Left lung (tissue), 10 donors: Measurements from ENCODE around the gene PHLDB3. TPM values are rescaled to one million over a fixed set of nuclear protein-coding genes. Genes with fewer than 3 reads are reported as not detected.

ENCODE experiments used
- ATAC-seq: fragments of 200-7000 bp; cut with Tn5 transposase; one replicate; pipeline ENCODE4 v1.9.1; 2020; ENCODE audit warnings: moderate library complexity
- DNase-seq, 4 donors: peaks; one replicate each; pipeline ENCODE4 v3.0.0-alpha.2; 2013 to 2020
- H3K27ac ChIP-seq, 2 donors: fragments of 200-600 bp; sonication (generic) in 1 of 2; one replicate each; pipeline versions ENCODE4 v1.5.0 to v1.8.0; 2020 to 2021
- H3K27me3 ChIP-seq, 2 donors: fragments of 200-600 bp; sonication (generic) in 1 of 2; one replicate each; pipeline versions ENCODE4 v1.5.0 to v1.8.0; 2020 to 2021
- H3K36me3 ChIP-seq, 2 donors: fragments of 200-600 bp; sonication (generic) in 1 of 2; one replicate each; pipeline versions ENCODE4 v1.5.0 to v1.8.0; 2020 to 2021
- H3K4me1 ChIP-seq, 2 donors: fragments of 200-600 bp; one replicate each; pipeline ENCODE4 v1.8.0; 2021
- H3K4me3 ChIP-seq, 2 donors: fragments of 200-600 bp; sonication (generic) in 1 of 2; one replicate each; pipeline versions ENCODE4 v1.5.0 to v1.8.0; 2020 to 2021; ENCODE audit warnings: mild to moderate bottlenecking in 1 of 2
- H3K9me3 ChIP-seq, 2 donors: fragments of 200-600 bp; sonication (generic) in 1 of 2; one replicate each; pipeline versions ENCODE4 v1.5.0 to v1.8.0; 2020 to 2021
- CTCF ChIP-seq, 2 donors: fragments of 200-600 bp; sonication (generic) in 1 of 2; IDR thresholded peaks; one replicate each; pipeline versions ENCODE4 v1.5.0 to v1.8.0; 2021; ENCODE audit warnings: antibody characterized with exemption in 2 of 2
- intact Hi-C, 2 donors: fragments of 100-400 bp; cut with DNase I; formaldehyde crosslinking; loops; one replicate each; pipeline versions ENCODE4 v1.11.2 to v1.14.2; 2022
- polyA plus RNA-seq, 6 donors: library from polyadenylated mRNA; unstranded; fragments of 120-200 nt; gene quantifications; one replicate each; pipeline ENCODE4 v1.2.1, GENCODE V29; 2013; ENCODE audit not compliant: insufficient read length in 6 of 6
- total RNA-seq, 2 donors: library from RNA; stranded (reverse); fragmentation: NEBNext Ultra II Directional; extraction: Animal tissue kit (Norgen Biotek cat#: 25700); gene quantifications; one replicate each; pipeline ENCODE4 v1.2.1, GENCODE V29; 2021
- donor health status: DM: no; HTN: yes; CAD: no.
- donor health status: DM: no; HTN: no; CAD: no.

PHLDB3 gene
- total and polyA plus RNA-seq, 8 donors, result 4.5 to 13.3 (median 9.8) TPM

DNA sequence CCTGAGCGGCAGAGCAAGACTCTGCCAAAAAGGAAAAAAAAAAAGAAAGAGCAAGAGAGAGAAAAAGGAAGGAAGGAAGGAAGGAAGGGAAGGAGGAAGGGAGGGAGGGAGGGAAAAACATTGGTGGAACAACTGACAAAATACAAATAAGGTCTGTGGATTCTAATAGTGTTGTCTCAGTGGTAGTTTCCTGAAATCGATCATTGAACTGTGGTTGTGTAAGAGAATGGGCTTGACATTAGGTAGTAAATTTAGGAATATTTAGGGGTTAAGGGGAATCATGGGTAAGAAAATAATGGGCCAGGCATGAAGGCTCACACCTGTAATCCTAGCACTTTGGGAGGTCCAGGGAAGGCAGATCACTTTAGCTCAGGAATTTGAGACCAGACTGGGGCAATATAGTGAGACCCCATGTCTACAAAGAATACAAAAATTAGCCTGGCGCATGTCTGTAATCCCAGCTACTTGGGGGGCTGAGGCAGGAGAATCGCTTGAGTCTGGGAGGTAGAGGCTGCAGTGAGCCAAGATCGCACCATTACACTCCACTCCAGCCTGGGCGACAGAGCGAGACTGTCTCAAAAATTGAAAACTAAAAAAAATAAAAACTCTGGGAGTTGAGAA, 14.5 kb downstream of the PHLDB3 start:
- H3K9me3 ChIP-seq, result no peaks in the 10 kb centered on the region
- peaks cover 0 to 3% of the 10 kb centered on the region in 2 donors for H3K4me1 ChIP-seq
- no peak overlapping the region for H3K4me3 ChIP-seq
- ATAC-seq (no peak), DNase-seq (no peak)
- intact Hi-C loops, result no loop called here
- no peak for TF ChIP-seq CTCF (IDR thresholded peaks at IDR 0.05)
- H3K36me3 ChIP-seq, result peaks cover 0 to 4% of the 10 kb centered on the region in 2 donors
- H3K27ac ChIP-seq, result no peak overlapping the region
- no peaks in the 10 kb centered on the region for H3K27me3 ChIP-seq

GRCh38 chr19:43489310-43489709, 15.2 kb downstream of the PHLDB3 start:
- Histone ChIP-seq H3K4me3 (no peak overlapping the region), H3K4me1 (peaks cover 0 to 3% of the 10 kb centered on the region in 2 donors), H3K9me3 (no peaks in the 10 kb centered on the region), H3K27me3 (no peaks in the 10 kb centered on the region), H3K27ac (no peak overlapping the region), H3K36me3 (no peaks in the 10 kb centered on the region)
- intact Hi-C loops, result no loop called here
- ATAC-seq, result no peak
- no peak for DNase-seq
- TF ChIP-seq CTCF (IDR thresholded peaks at IDR 0.05), result no peak

- H3K27me3 ChIP-seq, result no peaks in the 10 kb centered on the region
- no peak for TF ChIP-seq CTCF (IDR thresholded peaks at IDR 0.05)
- H3K36me3 ChIP-seq, result no peaks in the 10 kb centered on the region
- H3K27ac ChIP-seq, result no peak overlapping the region
- peaks cover 0 to 3% of the 10 kb centered on the region in 2 donors for H3K4me1 ChIP-seq
- H3K9me3 ChIP-seq, result no peaks in the 10 kb centered on the region
- intact Hi-C loops, result no loop called here
- no peak for DNase-seq
- H3K4me3 ChIP-seq, result no peak overlapping the region
- no peak for ATAC-seq
These were observed 16.4 kb downstream of the PHLDB3 start for GRCh38 chr19:43488179-43488578.

DNA sequence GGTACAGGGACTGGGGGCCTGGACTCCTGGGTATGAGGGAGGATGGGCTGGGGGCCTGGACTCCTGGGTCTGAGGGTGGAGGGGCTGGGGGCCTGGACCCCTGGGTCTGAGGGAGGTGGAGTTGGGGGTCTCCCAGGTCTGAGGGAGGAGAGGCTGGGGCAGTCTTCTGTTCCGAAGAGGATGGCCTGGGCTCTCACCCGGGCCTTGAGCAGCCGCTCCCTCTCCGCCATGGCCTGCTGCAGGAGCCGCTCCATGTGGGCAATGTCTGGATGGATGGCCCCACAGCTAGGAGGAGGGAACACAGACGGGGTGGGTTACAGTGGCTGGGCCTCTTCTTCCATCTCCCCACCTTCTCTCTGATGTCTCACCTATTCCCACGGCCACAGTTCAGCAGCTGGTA, 18.1 kb downstream of the PHLDB3 start:
- Histone ChIP-seq H3K27ac (no peak overlapping the region), H3K4me1 (peaks cover 0 to 3% of the 10 kb centered on the region in 2 donors), H3K27me3 (no peaks in the 10 kb centered on the region), H3K9me3 (no peaks in the 10 kb centered on the region), H3K36me3 (no peaks in the 10 kb centered on the region), H3K4me3 (no peak overlapping the region)
- intact Hi-C loops, result no loop called here
- no peak for ATAC-seq
- TF ChIP-seq CTCF (IDR thresholded peaks at IDR 0.05), result no peak
- no peak for DNase-seq

GRCh38 chr19:43485951-43486350, 18.6 kb downstream of the PHLDB3 start:
- Histone ChIP-seq H3K4me1 (peaks cover 0 to 3% of the 10 kb centered on the region in 2 donors), H3K27me3 (no peaks in the 10 kb centered on the region), H3K36me3 (no peaks in the 10 kb centered on the region), H3K27ac (no peak overlapping the region), H3K4me3 (no peak overlapping the region), H3K9me3 (no peaks in the 10 kb centered on the region)
- DNase-seq (no peak), ATAC-seq (no peak)
- intact Hi-C loops, result no loop called here
- no peak for TF ChIP-seq CTCF (IDR thresholded peaks at IDR 0.05)
